CD4-positive, alpha-beta T cell treated with Interleukin-4 for 1 hour (primary cell): ENCODE data around the gene PARVB.

Experiments
- DNase-seq, 2 donors: peaks; one replicate each; pipeline ENCODE4 v3.0.0-alpha.2; 2020 to 2022

Gene PARVB

GRCh38 chr22:44024288-44024921 is at the start of gene PARVB:
Gene PARVB (plus strand): TSS chr22:44024302. CDS start chr22:44024340, 38 bp downstream.
- DNase-seq: peak; percentile 13 to 30

GRCh38 chr22:43975041-43975440 is 49.1 kb upstream of the PARVB start:
- DNase-seq: no peak

- DNase-seq: no peak
Observed at GRCh38 chr22:43976861-43977795, 47.0 kb upstream of the PARVB start.

GRCh38 chr22:43978558-43978957 is 45.5 kb upstream of the PARVB start:
- no peak for DNase-seq

GRCh38 chr22:43980579-43980978 is 43.5 kb upstream of the PARVB start:
- DNase-seq: no peak

GRCh38 chr22:43980996-43981395 is 43.1 kb upstream of the PARVB start:
- no peak for DNase-seq

- DNase-seq: no peak
Observed at GRCh38 chr22:43983808-43984207, 40.3 kb upstream of the PARVB start.

- DNase-seq: no peak
Observed at GRCh38 chr22:43985532-43985931, 38.6 kb upstream of the PARVB start.

GRCh38 chr22:43988116-43988820 is 35.8 kb upstream of the PARVB start:
- DNase-seq: no peak

GRCh38 chr22:43988960-43989359 is 35.1 kb upstream of the PARVB start:
- no peak for DNase-seq

GRCh38 chr22:43990044-43990443 is 34.1 kb upstream of the PARVB start:
- DNase-seq: no peak

GRCh38 chr22:43991316-43992020 is 32.6 kb upstream of the PARVB start:
- no peak for DNase-seq

- no peak for DNase-seq
Observed at GRCh38 chr22:43992331-43992821, 31.7 kb upstream of the PARVB start.

- peak; percentile 66 to 73 for DNase-seq
Observed at GRCh38 chr22:43993072-43993760, 30.9 kb upstream of the PARVB start.

GRCh38 chr22:43994006-43994405 is 30.1 kb upstream of the PARVB start:
- no peak for DNase-seq

GRCh38 chr22:43994416-43994815 is 29.7 kb upstream of the PARVB start:
- no peak for DNase-seq

- DNase-seq: no peak
Observed at GRCh38 chr22:43995057-43995685, 28.9 kb upstream of the PARVB start.

- DNase-seq: no peak
Observed at GRCh38 chr22:43995798-43996169, 28.3 kb upstream of the PARVB start.

GRCh38 chr22:43996170-43996980 is 27.7 kb upstream of the PARVB start:
- peak; percentile 73 to 82 for DNase-seq

- no peak for DNase-seq
Observed at GRCh38 chr22:43996981-43997265, 27.2 kb upstream of the PARVB start.

GRCh38 chr22:43998679-43999264 is 25.3 kb upstream of the PARVB start:
- DNase-seq: no peak
